ENCODE measurements around the gene HTD2.

HTD2 gene

DNA sequence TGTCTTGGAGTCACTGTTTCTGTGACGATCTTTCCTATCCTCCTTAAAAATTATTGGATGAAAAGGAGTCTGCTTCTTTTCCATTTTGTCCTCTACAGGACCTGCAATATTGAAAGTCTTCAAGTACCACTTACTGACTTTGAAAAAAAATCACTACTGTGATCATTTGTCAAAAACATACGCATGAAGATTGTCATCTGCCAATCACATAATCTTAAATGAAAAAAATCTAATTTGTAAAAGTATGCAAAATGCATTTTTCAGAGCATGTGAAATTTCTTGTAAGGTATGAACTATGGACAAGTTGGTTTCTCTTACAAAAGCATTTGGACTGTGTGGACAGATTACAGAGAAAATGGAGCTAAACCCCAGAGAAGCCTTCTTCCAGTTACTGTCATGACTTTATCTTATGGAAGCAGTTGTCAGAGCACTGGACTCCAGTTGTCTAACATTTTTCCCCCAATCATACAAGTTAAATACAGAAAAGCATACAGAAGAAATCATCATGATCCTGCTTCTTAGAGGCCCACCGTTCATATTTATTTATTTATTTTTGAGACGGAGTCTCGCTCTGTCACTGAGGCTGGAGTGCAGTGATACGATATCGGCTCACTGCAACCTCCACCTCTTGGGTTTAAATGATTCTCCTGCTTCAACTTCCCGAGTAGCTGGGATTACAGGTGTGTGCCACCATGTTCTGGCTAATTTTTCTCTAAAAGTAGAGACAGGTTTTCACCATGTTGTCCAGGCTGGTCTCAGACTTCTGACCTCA, 23.0 kb downstream of the HTD2 start:
- Mint-ChIP-seq H3K27me3 (ENCODE audit: low read depth, poor library complexity) (peaks cover 10% of the 10 kb centered on the region), H3K27ac (no peak overlapping the region), H3K9me3 (no peaks in the 10 kb centered on the region), H3K4me3 (no peak overlapping the region), H3K36me3 (ENCODE audit: low read depth) (no peaks in the 10 kb centered on the region), H3K4me1 (peaks cover 60% of the 10 kb centered on the region)
- DNase-seq = no peak
- TF ChIP-seq, protein P1, sequence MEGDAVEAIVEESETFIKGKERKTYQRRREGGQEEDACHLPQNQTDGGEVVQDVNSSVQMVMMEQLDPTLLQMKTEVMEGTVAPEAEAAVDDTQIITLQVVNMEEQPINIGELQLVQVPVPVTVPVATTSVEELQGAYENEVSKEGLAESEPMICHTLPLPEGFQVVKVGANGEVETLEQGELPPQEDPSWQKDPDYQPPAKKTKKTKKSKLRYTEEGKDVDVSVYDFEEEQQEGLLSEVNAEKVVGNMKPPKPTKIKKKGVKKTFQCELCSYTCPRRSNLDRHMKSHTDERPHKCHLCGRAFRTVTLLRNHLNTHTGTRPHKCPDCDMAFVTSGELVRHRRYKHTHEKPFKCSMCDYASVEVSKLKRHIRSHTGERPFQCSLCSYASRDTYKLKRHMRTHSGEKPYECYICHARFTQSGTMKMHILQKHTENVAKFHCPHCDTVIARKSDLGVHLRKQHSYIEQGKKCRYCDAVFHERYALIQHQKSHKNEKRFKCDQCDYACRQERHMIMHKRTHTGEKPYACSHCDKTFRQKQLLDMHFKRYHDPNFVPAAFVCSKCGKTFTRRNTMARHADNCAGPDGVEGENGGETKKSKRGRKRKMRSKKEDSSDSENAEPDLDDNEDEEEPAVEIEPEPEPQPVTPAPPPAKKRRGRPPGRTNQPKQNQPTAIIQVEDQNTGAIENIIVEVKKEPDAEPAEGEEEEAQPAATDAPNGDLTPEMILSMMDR (IDR thresholded peaks at IDR 0.05) = no peak

GRCh38 chr3:58329922-58330413, 23.6 kb downstream of the HTD2 start:
- Mint-ChIP-seq H3K9me3 (no peaks in the 10 kb centered on the region), H3K4me3 (no peak overlapping the region), H3K4me1 (peaks cover 60% of the 10 kb centered on the region), H3K27me3 (ENCODE audit: low read depth, poor library complexity) (peaks cover 10% of the 10 kb centered on the region), H3K36me3 (ENCODE audit: low read depth) (no peaks in the 10 kb centered on the region), H3K27ac (no peak overlapping the region)
- no peak for DNase-seq
- TF ChIP-seq, protein P1 (IDR thresholded peaks at IDR 0.05) = no peak

- H3K9me3 Mint-ChIP-seq = no peaks in the 10 kb centered on the region
- peaks cover 54% of the 10 kb centered on the region for H3K4me1 Mint-ChIP-seq
- TF ChIP-seq, protein P1 (IDR thresholded peaks at IDR 0.05) = no peak
- no peak overlapping the region for H3K27ac Mint-ChIP-seq
- H3K4me3 Mint-ChIP-seq = peak overlapping the region; percentile 73
- no peaks in the 10 kb centered on the region for H3K36me3 Mint-ChIP-seq (ENCODE audit: low read depth)
- DNase-seq = no peak
- H3K27me3 Mint-ChIP-seq (ENCODE audit: low read depth, poor library complexity) = peaks cover 10% of the 10 kb centered on the region
Measured at GRCh38 chr3:58331593-58332152, 25.4 kb downstream of the HTD2 start.

GRCh38 chr3:58332575-58333188, 26.4 kb downstream of the HTD2 start, which contains the start of gene PXK:
Gene PXK (plus strand): TSS chr3:58332892. CDS start chr3:58332989, 97 bp downstream.
- TF ChIP-seq, protein P1 (IDR thresholded peaks at IDR 0.05) = no peak
- H3K4me1 Mint-ChIP-seq = peaks cover 48% of the 10 kb centered on the region
- DNase-seq = peak; percentile 83
- peak within 1 kb of the TSS; percentile 35 for H3K27ac Mint-ChIP-seq
- H3K4me3 Mint-ChIP-seq = peak within 1 kb of the TSS; percentile 92
- no peaks in the 10 kb centered on the region for H3K9me3 Mint-ChIP-seq
- H3K27me3 Mint-ChIP-seq (ENCODE audit: low read depth, poor library complexity) = peaks cover 10% of the 10 kb centered on the region
- no peaks in the 10 kb centered on the region for H3K36me3 Mint-ChIP-seq (ENCODE audit: low read depth)

DNA sequence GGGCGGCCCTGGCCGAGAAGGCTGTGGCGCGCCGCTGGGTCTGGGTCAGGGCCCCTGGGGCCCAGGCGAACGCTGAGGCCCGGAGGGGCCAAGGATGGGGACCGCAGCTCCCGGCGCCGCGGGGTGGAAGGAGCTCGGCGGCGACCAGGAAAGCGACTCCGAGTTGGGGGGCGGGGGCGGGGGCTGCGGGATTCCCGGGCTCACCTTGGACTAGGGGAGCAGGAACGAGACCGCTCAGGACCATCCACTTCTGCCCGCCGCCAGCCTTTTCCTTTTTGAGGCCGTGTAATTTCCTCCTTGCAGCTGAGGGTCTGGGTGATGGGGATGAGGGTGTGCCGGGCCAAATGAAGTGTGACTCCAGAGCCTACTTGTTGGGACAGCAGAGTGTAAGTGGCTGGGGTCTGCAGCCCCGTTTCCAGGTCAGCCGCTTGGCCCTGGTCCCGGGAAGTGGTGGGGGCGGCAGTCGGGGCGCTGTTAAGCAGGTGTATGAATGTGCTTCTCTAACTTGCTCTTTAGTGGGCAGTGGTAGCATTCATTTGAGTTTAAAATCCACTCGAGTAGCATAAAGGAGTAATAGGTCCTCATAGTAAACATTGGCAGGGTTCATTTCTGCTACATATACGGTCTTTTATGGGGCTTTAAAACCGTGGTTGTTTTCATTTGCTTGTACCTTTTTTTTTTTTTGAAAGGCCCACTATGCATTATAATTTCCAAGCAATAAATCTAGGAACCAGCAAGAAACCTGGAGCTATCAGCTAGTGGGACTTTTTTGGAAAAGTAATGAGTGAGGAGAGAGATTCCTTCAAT, 27.1 kb downstream of the HTD2 start:
- H3K9me3 Mint-ChIP-seq = no peaks in the 10 kb centered on the region
- peaks cover 46% of the 10 kb centered on the region for H3K4me1 Mint-ChIP-seq
- TF ChIP-seq, protein P1 (IDR thresholded peaks at IDR 0.05) = no peak
- H3K36me3 Mint-ChIP-seq (ENCODE audit: low read depth) = no peaks in the 10 kb centered on the region
- peak overlapping the region; percentile 92 for H3K4me3 Mint-ChIP-seq
- H3K27me3 Mint-ChIP-seq (ENCODE audit: low read depth, poor library complexity) = peaks cover 10% of the 10 kb centered on the region
- H3K27ac Mint-ChIP-seq = peak overlapping the region; percentile 35
- DNase-seq = peak; percentile 52

All from nephron progenitor cell (in vitro differentiated cells).